Panc1 (cell line): ENCODE measurements around the gene ADCY1. TPM values are rescaled to one million over a fixed set of nuclear protein-coding genes. Genes with fewer than 3 reads are reported as not detected.

Experiments used
- ATAC-seq: fragments of 200-7000 bp; cut with Tn5 transposase; 2 replicates; pipeline ENCODE4 v1.9.1; 2020; ENCODE audit warnings: mild to moderate bottlenecking, moderate library complexity
- BruUV-seq: library from RNA; stranded (reverse); fragments of 400-500 nt; replicated peaks from 2 replicates; lab custom pipeline; 2021; lab: Mats Ljungman, UMichigan
- CTCF ChIA-PET: fragments of 300-600 bp; sonication (Branson Sonifier 250); formaldehyde crosslinking; loops from one replicate; lab custom pipeline; 2022; ENCODE audit warnings: antibody characterized with exemption; lab: Charles Lee
- POLR2A ChIA-PET: fragments of 300-600 bp; sonication (Branson Sonifier 250); formaldehyde crosslinking; loops from one replicate; lab custom pipeline; 2022; ENCODE audit warnings: antibody characterized with exemption; lab: Charles Lee
- DNase-seq: peaks from one replicate; pipeline ENCODE4 v3.0.0-alpha.2; 2010; ENCODE audit warnings: low read depth, low spot score
- H3K27ac ChIP-seq: 2 replicates; pipeline ENCODE4 v1.5.1; 2011; ENCODE audit warnings: mild to moderate bottlenecking, low read length, inconsistent platforms
- H3K27me3 ChIP-seq: fragments of 200-500 bp; sonication (Bioruptor generic); 2 replicates; pipeline ENCODE4 v1.6.0; 2014; ENCODE audit warnings: low read length, inconsistent platforms; ENCODE audit not compliant: control insufficient read depth, insufficient read depth
- H3K36me3 ChIP-seq: fragments of 200-500 bp; sonication (Bioruptor generic); 2 replicates; pipeline ENCODE4 v1.5.1; 2014; ENCODE audit warnings: inconsistent platforms, mild to moderate bottlenecking, low read length, moderate library complexity; ENCODE audit not compliant: control insufficient read depth, insufficient read depth
- H3K4me1 ChIP-seq: 2 replicates; pipeline ENCODE4 v1.5.1; 2011; ENCODE audit warnings: inconsistent platforms, mild to moderate bottlenecking, low read length, moderate library complexity; ENCODE audit not compliant: control insufficient read depth, insufficient read depth
- H3K4me3 ChIP-seq, 2 experiments: 2 replicates each; pipeline ENCODE4 v1.5.1; 2011 to 2012; ENCODE audit warnings: low read depth in 2 of 2, low read length in 2 of 2, mild to moderate bottlenecking in 2 of 2, inconsistent platforms in 1 of 2, moderate library complexity in 1 of 2
- H3K9me3 ChIP-seq: fragments of 200-500 bp; sonication (Bioruptor generic); 2 replicates; pipeline ENCODE4 v1.5.1; 2014; ENCODE audit warnings: low read depth, mild to moderate bottlenecking, inconsistent platforms, low read length, moderate library complexity; ENCODE audit not compliant: control insufficient read depth, insufficient read depth
- POLR2AphosphoS5 ChIP-seq: IDR thresholded peaks from 2 replicates; pipeline ENCODE4 v1.6.1; 2012; ENCODE audit warnings: mild to moderate bottlenecking, low read depth, low read length, moderate library complexity
- SIN3A ChIP-seq: IDR thresholded peaks from 2 replicates; pipeline ENCODE4 v1.6.1; 2012; ENCODE audit warnings: low read depth, mild to moderate bottlenecking, low read length, moderate library complexity, borderline replicate concordance; ENCODE audit not compliant: insufficient read depth
- TCF7L2 ChIP-seq: IDR thresholded peaks from 2 replicates; pipeline ENCODE4 v1.6.1; 2011; ENCODE audit warnings: mild to moderate bottlenecking, low read depth, low read length, inconsistent platforms
- in situ Hi-C: cut with HindIII; loops from 2 replicates; pipeline ENCODE4 v1.10.0; 2016; ENCODE audit warnings: low sequenced_read_pairs, low pct_unique_long_range_greater_than_20kb
- intact Hi-C: fragments of 100-400 bp; cut with micrococcal nuclease; formaldehyde crosslinking; loops from one replicate; pipeline ENCODE4 v1.10.0; 2022; ENCODE audit not compliant: unreplicated experiment
- total RNA-seq: library from RNA; stranded (reverse); gene quantifications from one replicate; pipeline ENCODE4 v1.2.1, GENCODE V29; 2021; ENCODE audit not compliant: unreplicated experiment
- TF ChIP-seq, protein P1 (sequence below), 2 experiments: IDR thresholded peaks; 2 replicates each; pipeline ENCODE4 v1.6.1; 2011 to 2012; ENCODE audit warnings: low read depth in 2 of 2, control low read depth in 1 of 2, low read length in 1 of 2, mild to moderate bottlenecking in 1 of 2, moderate library complexity in 1 of 2; ENCODE audit not compliant: insufficient read depth in 1 of 2
- TF ChIP-seq, protein P2 (sequence below): fragments of 450-650 bp; IDR thresholded peaks from 2 replicates; pipeline ENCODE4 v1.5.1; 2017; ENCODE audit warnings: mild to moderate bottlenecking

The ADCY1 gene
- total RNA-seq, 1 experiment from 2014 or later: 2.1 TPM

DNA sequence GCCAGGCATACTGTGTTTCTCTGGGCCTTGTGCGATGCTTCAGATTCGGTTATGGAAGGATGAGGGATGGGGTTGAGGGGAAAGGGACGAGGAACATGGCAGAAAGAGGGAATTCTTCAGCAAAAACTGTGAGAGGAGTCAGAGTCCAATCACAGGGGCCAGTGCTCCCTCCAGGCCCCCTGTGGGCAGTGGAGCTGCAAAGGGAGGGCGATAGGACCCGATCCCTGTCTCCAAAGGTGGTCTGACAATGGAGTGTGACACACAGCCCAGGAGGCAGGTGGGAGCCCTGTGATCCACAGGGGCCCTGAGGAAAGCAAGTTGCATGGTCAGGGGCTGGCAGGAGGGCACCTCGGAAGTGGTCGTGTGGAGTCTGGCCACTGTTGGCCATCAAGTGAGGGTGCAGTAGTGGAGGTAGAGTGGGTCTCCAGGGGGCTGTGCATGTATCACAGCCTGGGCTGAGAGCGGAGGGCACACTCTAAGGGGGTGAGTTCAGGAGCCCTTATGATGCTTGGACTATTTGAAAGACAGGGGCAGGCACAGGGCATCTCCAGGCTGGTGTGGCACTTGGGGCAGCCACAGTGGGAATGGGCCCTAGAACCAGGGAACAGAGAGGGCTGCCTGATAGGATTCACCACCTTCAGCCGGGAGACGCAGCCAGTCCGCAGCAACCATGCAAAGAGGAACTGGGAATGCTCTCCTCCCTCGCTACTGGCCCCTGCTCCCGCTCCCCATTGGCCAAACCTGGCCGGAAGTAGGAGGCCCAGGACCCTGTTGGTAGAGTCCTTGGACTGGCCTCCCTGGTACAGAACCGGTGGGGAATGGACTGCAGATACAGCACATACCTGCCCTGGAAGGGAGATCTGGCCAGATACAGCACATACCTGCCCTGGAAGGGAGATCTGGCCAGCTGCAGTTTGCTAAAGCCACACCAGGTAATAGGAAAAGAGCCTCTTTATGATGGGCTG is 115.9 kb downstream of the ADCY1 start:
- ChIA-PET POLR2A (no interaction called here), CTCF (no interaction called here)
- TF ChIP-seq TCF7L2 (no peak), POLR2AphosphoS5 (no peak), SIN3A (no peak)
- TF ChIP-seq, protein P1, sequence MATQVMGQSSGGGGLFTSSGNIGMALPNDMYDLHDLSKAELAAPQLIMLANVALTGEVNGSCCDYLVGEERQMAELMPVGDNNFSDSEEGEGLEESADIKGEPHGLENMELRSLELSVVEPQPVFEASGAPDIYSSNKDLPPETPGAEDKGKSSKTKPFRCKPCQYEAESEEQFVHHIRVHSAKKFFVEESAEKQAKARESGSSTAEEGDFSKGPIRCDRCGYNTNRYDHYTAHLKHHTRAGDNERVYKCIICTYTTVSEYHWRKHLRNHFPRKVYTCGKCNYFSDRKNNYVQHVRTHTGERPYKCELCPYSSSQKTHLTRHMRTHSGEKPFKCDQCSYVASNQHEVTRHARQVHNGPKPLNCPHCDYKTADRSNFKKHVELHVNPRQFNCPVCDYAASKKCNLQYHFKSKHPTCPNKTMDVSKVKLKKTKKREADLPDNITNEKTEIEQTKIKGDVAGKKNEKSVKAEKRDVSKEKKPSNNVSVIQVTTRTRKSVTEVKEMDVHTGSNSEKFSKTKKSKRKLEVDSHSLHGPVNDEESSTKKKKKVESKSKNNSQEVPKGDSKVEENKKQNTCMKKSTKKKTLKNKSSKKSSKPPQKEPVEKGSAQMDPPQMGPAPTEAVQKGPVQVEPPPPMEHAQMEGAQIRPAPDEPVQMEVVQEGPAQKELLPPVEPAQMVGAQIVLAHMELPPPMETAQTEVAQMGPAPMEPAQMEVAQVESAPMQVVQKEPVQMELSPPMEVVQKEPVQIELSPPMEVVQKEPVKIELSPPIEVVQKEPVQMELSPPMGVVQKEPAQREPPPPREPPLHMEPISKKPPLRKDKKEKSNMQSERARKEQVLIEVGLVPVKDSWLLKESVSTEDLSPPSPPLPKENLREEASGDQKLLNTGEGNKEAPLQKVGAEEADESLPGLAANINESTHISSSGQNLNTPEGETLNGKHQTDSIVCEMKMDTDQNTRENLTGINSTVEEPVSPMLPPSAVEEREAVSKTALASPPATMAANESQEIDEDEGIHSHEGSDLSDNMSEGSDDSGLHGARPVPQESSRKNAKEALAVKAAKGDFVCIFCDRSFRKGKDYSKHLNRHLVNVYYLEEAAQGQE (IDR thresholded peaks at IDR 0.05; ENCODE audit: insufficient read depth in 1 of 2, low read depth in 2 of 2, low read length in 1 of 2): no peak
- TF ChIP-seq, protein P2, sequence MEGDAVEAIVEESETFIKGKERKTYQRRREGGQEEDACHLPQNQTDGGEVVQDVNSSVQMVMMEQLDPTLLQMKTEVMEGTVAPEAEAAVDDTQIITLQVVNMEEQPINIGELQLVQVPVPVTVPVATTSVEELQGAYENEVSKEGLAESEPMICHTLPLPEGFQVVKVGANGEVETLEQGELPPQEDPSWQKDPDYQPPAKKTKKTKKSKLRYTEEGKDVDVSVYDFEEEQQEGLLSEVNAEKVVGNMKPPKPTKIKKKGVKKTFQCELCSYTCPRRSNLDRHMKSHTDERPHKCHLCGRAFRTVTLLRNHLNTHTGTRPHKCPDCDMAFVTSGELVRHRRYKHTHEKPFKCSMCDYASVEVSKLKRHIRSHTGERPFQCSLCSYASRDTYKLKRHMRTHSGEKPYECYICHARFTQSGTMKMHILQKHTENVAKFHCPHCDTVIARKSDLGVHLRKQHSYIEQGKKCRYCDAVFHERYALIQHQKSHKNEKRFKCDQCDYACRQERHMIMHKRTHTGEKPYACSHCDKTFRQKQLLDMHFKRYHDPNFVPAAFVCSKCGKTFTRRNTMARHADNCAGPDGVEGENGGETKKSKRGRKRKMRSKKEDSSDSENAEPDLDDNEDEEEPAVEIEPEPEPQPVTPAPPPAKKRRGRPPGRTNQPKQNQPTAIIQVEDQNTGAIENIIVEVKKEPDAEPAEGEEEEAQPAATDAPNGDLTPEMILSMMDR: no peak
- in situ Hi-C loops: no loop called here
- intact Hi-C loops: no loop called here
- H3K36me3 ChIP-seq: no peaks in the 10 kb centered on the region
- H3K4me3 ChIP-seq: no peak overlapping the region
- H3K27ac ChIP-seq: no peak overlapping the region
- no TSS peak for BruUV-seq
- DNase-seq (no peak), ATAC-seq (no peak)
- peaks cover 5% of the 10 kb centered on the region for H3K27me3 ChIP-seq
- no peaks in the 10 kb centered on the region for H3K9me3 ChIP-seq
- no peaks in the 10 kb centered on the region for H3K4me1 ChIP-seq

DNA sequence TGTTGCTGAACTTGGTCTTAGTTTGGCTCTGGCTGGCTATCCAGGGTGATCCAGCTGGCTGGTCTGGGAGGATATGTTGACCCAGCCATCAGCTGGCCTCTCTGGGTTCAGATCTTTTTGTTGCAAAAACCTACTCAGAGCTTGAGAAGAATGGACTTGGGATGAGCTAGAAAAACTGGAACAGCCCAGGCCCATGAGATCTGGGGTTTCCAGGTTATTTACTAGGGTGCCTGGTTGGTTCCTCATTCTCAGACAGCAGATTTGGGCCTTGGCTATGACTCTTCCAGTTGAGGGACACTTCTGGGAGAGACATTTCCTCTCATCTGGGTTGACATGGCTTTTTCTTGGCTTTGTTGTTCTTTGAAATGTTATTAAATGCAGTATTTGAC is 116.6 kb downstream of the ADCY1 start:
- DNase-seq: no peak
- H3K27ac ChIP-seq: no peak overlapping the region
- POLR2A ChIA-PET: no interaction called here

More for the DNA sequence above, 116.6 kb downstream of the ADCY1 start:
- H3K4me3 ChIP-seq: no peak overlapping the region
- TF ChIP-seq, protein P1 (IDR thresholded peaks at IDR 0.05; ENCODE audit: insufficient read depth in 1 of 2, low read depth in 2 of 2, low read length in 1 of 2): no peak
- TF ChIP-seq TCF7L2 (no peak), POLR2AphosphoS5 (no peak), SIN3A (no peak)
- TF ChIP-seq, protein P2: no peak
- BruUV-seq: no TSS peak
- H3K9me3 ChIP-seq: no peaks in the 10 kb centered on the region
- ATAC-seq: no peak
- no peaks in the 10 kb centered on the region for H3K36me3 ChIP-seq
- intact Hi-C loops (no loop called here), in situ Hi-C loops (no loop called here)
- no peaks in the 10 kb centered on the region for H3K4me1 ChIP-seq
- CTCF ChIA-PET: no interaction called here
- H3K27me3 ChIP-seq: peaks cover 5% of the 10 kb centered on the region
